Activated B cell treated with CpG ODN at 0.5 μM for 24 hours (primary cell): ENCODE data around the gene STAMBPL1. TPM values are rescaled to one million over a fixed set of nuclear protein-coding genes. Genes with fewer than 3 reads are reported as not detected.

Experiments
- ATAC-seq: fragments of 200-7000 bp; cut with Tn5 transposase; one replicate; pipeline ENCODE4 v1.10.0; 2021; ENCODE audit warnings: low read depth, mild to moderate bottlenecking, moderate library complexity
- CTCF ChIA-PET: fragments of 350-600 bp; sonication (Branson Sonifier 250); formaldehyde crosslinking; loops from one replicate; lab custom pipeline; 2021; ENCODE audit warnings: antibody characterized with exemption; lab: Charles Lee
- POLR2A ChIA-PET: fragments of 350-600 bp; sonication (Branson Sonifier 250); formaldehyde crosslinking; loops from one replicate; lab custom pipeline; 2021; ENCODE audit warnings: antibody characterized with exemption; lab: Charles Lee
- DNase-seq: peaks from one replicate; pipeline ENCODE4 v3.0.0; 2022
- H3K27ac Mint-ChIP-seq: one replicate; pipeline ENCODE4 v1.8.0; 2020; ENCODE audit warnings: mixed read lengths
- H3K27me3 Mint-ChIP-seq: one replicate; pipeline ENCODE4 v1.8.0; 2021; ENCODE audit warnings: mixed read lengths
- H3K36me3 Mint-ChIP-seq: one replicate; pipeline ENCODE4 v1.8.0; 2021; ENCODE audit warnings: low read depth, mixed read lengths
- H3K4me1 Mint-ChIP-seq: one replicate; pipeline ENCODE4 v1.8.0; 2021; ENCODE audit warnings: mixed read lengths
- H3K4me3 Mint-ChIP-seq: one replicate; pipeline ENCODE4 v1.8.0; 2020; ENCODE audit warnings: mild to moderate bottlenecking, mixed read lengths
- H3K9me3 Mint-ChIP-seq: one replicate; pipeline ENCODE4 v1.8.0; 2020; ENCODE audit warnings: mixed read lengths
- intact Hi-C: fragments of 100-400 bp; cut with micrococcal nuclease; formaldehyde crosslinking; loops from one replicate; pipeline ENCODE4 v1.15.1; 2024
- total RNA-seq: library from RNA; stranded (reverse); gene quantifications from 2 replicates; pipeline ENCODE4 v1.2.3, GENCODE V29; 2022
- TF ChIP-seq, protein P1 (sequence below): fragments of 200-600 bp; IDR thresholded peaks from one replicate; pipeline ENCODE4 v1.8.0; 2022; ENCODE audit warnings: antibody characterized with exemption, mild to moderate bottlenecking

Gene STAMBPL1
- total RNA-seq, 1 donor from 2014 or later = 44.5 TPM

DNA sequence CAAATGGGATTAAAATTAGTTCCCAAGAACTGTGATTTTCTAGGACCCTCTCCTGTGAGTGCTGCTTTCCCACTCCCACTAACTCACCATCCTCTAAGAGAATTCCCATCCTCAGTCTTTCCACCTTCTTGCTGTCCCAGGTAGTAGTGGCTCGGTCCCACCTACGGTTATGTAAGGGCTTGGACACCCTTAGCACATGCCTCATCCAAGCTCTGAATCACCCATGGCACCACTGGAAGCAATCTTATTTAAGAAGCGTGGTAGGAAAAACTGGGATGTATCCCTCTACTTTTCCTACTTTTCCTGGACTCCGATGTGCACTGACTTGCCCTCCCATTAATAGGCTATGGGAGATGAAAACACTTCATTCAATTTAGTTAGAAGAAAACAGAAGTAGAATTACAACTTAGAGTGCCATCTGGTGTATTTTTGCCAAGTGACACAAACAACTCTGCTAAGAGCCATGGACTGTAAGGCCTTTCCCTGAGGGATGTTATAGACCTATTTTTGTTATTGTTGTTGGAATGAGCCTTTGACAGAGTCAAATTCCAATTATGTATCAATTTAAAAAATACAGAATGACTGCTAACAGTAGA lies 14.7 kb upstream of the STAMBPL1 start:
- CTCF ChIA-PET = interaction anchor here (1.7 kb wide), 1 partner anchor 29 kb away, joined by 6 read pairs; no protein-coding TSS in a partner anchor
- H3K4me3 Mint-ChIP-seq = no peak overlapping the region
- no peaks in the 10 kb centered on the region for H3K9me3 Mint-ChIP-seq
- peaks cover 3% of the 10 kb centered on the region for H3K4me1 Mint-ChIP-seq
- POLR2A ChIA-PET = interaction anchor here (1.0 kb wide), 1 partner anchor 14 kb away, joined by 4 read pairs; the partner anchor contains the start of gene STAMBPL1
- H3K36me3 Mint-ChIP-seq = no peaks in the 10 kb centered on the region
- H3K27ac Mint-ChIP-seq = no peak overlapping the region
- DNase-seq (no peak), ATAC-seq (no peak)
- H3K27me3 Mint-ChIP-seq = no peaks in the 10 kb centered on the region
- TF ChIP-seq, protein P1, sequence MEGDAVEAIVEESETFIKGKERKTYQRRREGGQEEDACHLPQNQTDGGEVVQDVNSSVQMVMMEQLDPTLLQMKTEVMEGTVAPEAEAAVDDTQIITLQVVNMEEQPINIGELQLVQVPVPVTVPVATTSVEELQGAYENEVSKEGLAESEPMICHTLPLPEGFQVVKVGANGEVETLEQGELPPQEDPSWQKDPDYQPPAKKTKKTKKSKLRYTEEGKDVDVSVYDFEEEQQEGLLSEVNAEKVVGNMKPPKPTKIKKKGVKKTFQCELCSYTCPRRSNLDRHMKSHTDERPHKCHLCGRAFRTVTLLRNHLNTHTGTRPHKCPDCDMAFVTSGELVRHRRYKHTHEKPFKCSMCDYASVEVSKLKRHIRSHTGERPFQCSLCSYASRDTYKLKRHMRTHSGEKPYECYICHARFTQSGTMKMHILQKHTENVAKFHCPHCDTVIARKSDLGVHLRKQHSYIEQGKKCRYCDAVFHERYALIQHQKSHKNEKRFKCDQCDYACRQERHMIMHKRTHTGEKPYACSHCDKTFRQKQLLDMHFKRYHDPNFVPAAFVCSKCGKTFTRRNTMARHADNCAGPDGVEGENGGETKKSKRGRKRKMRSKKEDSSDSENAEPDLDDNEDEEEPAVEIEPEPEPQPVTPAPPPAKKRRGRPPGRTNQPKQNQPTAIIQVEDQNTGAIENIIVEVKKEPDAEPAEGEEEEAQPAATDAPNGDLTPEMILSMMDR = no peak
- intact Hi-C loops = no loop called here

GRCh38 chr10:88866454-88866853 lies 13.6 kb upstream of the STAMBPL1 start:
- ChIA-PET POLR2A (no interaction called here), CTCF (no interaction called here)
- TF ChIP-seq, protein P1 = no peak
- DNase-seq = no peak
- H3K4me1 Mint-ChIP-seq = peaks cover 3% of the 10 kb centered on the region
- no peaks in the 10 kb centered on the region for H3K27me3 Mint-ChIP-seq
- H3K9me3 Mint-ChIP-seq = no peaks in the 10 kb centered on the region
- ATAC-seq = no peak
- no peaks in the 10 kb centered on the region for H3K36me3 Mint-ChIP-seq
- intact Hi-C loops = no loop called here
- no peak overlapping the region for H3K4me3 Mint-ChIP-seq
- no peak overlapping the region for H3K27ac Mint-ChIP-seq

DNA sequence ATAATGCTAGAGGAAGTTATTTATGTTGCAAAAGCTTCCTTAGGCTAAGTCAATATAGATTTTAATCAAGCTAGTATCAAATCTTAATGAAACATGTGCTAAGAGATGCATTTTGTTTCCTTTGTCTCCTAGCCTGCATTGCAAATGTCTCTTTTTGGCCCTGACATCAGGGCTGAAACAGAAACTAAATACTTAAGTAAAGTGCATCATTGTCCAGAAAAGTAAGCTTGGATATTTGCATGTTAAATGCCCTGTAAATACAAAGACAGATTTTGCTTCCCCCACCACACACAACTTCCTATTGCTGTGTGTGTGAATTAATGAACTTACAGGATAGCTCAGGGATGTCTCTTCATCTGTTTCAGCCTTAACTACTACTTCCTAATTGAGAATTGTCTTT lies 10.0 kb upstream of the STAMBPL1 start:
- peaks cover 3% of the 10 kb centered on the region for H3K4me1 Mint-ChIP-seq
- H3K36me3 Mint-ChIP-seq = no peaks in the 10 kb centered on the region
- H3K27ac Mint-ChIP-seq = no peak overlapping the region
- intact Hi-C loops = no loop called here
- H3K9me3 Mint-ChIP-seq = no peaks in the 10 kb centered on the region
- no peak overlapping the region for H3K4me3 Mint-ChIP-seq
- H3K27me3 Mint-ChIP-seq = no peaks in the 10 kb centered on the region
- no peak for DNase-seq
- TF ChIP-seq, protein P1 = no peak
- no peak for ATAC-seq
- POLR2A ChIA-PET = interaction anchor here (1.0 to 1.6 kb wide), 2 partner anchors 10 kb away, joined by 4 read pairs; partner anchors contain the start of gene STAMBPL1
- CTCF ChIA-PET = interaction anchor here (1.1 kb wide), 1 partner anchor 63 kb away, joined by 5 read pairs; no protein-coding TSS in a partner anchor

DNA sequence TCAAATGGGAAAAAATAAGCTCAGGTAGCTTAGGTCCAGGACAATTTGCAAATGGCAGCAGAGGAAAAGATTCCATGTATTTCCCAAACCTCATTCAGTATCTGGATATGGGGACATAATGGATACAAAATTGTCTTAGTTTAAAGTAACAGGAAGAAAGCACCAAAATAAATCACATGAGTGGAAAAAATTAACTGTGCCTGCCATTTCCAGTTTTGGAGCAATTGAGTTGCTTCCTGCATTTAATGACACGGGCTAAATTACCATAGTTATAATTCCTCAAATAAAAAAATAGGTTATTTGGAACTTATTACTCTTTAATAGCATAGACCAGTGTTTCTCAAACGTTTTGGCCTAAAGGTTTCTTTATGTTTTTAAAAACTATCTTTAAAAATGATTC lies 6.3 kb upstream of the STAMBPL1 start:
- CTCF ChIA-PET = interaction anchor here (0.6 kb wide), 1 partner anchor 13 kb away, joined by 3 read pairs; no protein-coding TSS in a partner anchor
- Mint-ChIP-seq H3K36me3 (no peaks in the 10 kb centered on the region), H3K9me3 (no peaks in the 10 kb centered on the region), H3K4me3 (no peak overlapping the region), H3K4me1 (peaks cover 3% of the 10 kb centered on the region), H3K27me3 (no peaks in the 10 kb centered on the region), H3K27ac (no peak overlapping the region)
- POLR2A ChIA-PET = no interaction called here
- no peak for DNase-seq
- intact Hi-C loops = no loop called here
- no peak for ATAC-seq
- TF ChIP-seq, protein P1 = no peak

DNA sequence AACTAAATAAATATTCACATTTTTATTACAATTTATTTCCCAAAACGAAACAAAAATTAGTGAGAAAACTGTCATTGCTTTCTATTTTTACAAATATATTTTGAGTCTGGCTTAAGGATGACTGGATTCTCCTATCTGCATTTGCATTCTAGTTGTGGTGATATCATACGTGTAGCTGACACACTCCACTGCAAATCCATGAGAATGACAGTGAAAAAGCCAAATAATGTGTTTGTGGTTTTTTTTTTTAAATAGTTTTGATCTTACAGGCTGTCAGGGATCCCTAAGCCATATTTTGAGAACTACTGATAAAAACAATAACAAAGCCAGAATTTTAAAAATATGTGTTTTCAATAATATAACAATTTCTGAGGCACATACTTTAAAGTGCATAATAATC lies 5.8 kb upstream of the STAMBPL1 start:
- POLR2A ChIA-PET = no interaction called here

More for the DNA sequence above, 5.8 kb upstream of the STAMBPL1 start:
- Mint-ChIP-seq H3K27me3 (no peaks in the 10 kb centered on the region), H3K9me3 (no peaks in the 10 kb centered on the region), H3K4me1 (peaks cover 5% of the 10 kb centered on the region), H3K4me3 (no peak overlapping the region), H3K36me3 (no peaks in the 10 kb centered on the region), H3K27ac (no peak overlapping the region)
- TF ChIP-seq, protein P1 = no peak
- ATAC-seq = no peak
- DNase-seq = no peak
- intact Hi-C loops = no loop called here
- CTCF ChIA-PET = interaction anchor here (0.7 kb wide), 1 partner anchor 38 kb away, joined by 3 read pairs; no protein-coding TSS in a partner anchor
